Stimulated activated CD8-positive, alpha-beta memory T cell treated with anti-CD3 and anti-CD28 coated beads, Interleukin-12 subunit alpha, Interleukin-12 subunit beta, amount 100 ng/mL, for 4 hours (primary cell): ENCODE data around the gene NIBAN1.
"Not testable (repeated sequence)": the region's sequence is repeated elsewhere in the genome, so short reads cannot be mapped to it uniquely, and the experiment has no call there.

Source experiments
- DNase-seq: peaks from one replicate; pipeline ENCODE4 v3.0.0-alpha.2; 2020; ENCODE audit warnings: low read depth

Gene NIBAN1

DNA sequence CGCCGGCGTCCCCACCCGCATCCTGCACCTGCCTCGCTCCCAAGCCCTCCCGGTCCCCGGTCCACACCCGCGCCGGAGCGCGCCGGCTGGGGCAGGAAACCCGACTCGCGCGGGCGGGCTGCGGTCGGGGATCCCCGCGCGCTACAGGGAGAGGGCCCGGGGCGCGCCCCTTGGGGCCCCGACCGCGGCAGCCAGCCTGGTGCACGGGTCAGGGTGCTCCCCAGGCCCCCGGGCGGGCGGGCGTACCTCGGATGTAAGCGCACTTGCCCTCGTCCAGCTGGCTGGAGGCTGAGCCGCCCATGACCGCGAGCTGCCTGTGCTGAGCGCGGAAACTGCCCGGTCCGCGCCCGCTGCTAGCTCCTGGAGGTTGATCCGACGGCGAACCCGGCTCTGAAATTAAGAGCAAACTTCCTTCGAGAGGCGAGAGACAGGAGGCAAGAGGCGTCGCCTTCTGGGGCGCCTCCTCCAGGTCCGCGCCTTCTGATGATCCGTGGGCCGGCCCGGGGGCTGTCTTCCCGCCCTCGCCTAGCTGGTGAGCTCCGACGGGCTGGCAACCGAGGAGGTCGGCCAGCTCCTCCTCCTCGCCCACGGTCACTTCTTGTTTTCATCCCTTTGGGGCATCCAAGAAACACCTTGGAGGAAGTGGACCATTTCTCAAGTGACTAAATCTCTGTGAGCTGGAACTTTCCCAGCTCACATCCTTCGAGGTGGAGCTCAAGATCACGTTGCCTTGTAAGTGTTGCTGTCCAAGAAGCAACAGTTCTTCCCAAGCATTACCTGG, at the start of gene NIBAN1:
Gene NIBAN1, minus strand, starts transcription at position 453 of the 781 bp plus-strand sequence. Its CDS starts 152 bp downstream, at position 301.
- peak; percentile 49 for DNase-seq

DNA sequence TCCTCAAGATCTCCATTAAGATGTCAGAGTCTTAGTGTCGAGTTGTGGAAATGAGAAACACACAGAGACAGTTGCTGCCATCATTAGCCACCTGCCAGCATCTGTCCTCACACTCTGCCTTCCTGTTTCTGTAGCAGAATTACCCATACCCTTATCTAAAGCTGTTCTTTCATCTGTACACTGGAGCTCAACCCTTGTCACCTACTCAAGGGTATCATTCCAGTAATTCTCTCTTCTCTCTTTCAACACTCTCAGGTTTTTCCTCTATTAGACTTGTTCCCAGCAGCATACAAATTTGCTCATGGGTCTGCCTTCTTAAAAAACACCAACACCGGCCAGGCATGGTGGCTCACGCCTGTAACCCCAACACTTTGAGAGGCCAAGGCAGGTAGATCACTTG, 43.7 kb upstream of the NIBAN1 start:
- no peak for DNase-seq

- DNase-seq = no peak
Measured at GRCh38 chr1:185017338-185017737, 43.0 kb upstream of the NIBAN1 start.

DNA sequence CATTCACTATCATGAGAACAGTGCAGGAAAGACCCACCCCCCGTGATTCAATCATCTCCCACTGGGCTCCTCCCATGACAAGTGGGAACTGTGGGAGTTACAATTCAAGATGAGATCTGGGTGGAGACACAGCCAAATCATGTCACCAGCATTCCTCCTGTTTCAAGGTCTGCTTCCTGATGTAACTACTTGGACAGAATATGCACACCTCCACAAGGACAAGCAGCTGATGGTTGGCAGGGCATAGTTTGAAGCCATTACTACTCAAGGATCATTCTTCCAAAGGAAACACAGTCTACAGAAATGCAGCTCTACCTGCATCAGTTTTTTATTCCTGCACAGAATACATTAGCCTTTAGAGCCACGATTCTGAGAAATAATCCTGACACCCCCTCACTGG, 42.6 kb upstream of the NIBAN1 start:
- DNase-seq = no peak

GRCh38 chr1:185015631-185016030, 41.3 kb upstream of the NIBAN1 start:
- DNase-seq = no peak

- no peak for DNase-seq
Measured at GRCh38 chr1:185014941-185015340, 40.6 kb upstream of the NIBAN1 start.

- no peak for DNase-seq
Measured at GRCh38 chr1:185010361-185010760, 36.1 kb upstream of the NIBAN1 start.

GRCh38 chr1:185008838-185009237, 34.5 kb upstream of the NIBAN1 start:
- no peak for DNase-seq

DNA sequence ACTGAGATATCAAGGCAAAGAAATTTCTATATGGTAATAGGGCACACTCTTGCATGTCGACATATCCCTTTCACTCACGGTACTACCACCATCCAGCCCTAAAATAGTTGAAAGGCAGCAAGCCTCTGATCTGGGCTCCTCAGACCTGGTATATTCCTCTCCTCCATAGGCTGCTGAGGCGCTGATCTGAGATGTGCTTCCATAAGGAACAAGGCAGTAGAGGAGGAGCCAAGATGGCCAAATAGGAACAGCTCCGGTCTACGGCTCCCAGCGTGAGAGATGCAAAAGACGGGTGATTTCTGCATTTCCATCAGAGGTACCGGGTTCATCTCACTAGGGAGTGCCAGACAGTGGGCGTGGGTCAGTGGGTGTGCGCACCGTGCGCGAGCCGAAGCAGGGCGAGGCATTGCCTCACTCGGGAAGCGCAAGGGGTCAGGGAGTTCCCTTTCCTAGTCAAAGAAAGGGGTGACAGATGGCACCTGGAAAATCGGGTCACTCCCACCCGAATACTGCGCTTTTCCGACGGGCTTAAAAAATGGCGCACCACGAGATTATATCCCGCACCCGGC, 27.1 kb upstream of the NIBAN1 start:
- DNase-seq = not testable (repeated sequence)

DNA sequence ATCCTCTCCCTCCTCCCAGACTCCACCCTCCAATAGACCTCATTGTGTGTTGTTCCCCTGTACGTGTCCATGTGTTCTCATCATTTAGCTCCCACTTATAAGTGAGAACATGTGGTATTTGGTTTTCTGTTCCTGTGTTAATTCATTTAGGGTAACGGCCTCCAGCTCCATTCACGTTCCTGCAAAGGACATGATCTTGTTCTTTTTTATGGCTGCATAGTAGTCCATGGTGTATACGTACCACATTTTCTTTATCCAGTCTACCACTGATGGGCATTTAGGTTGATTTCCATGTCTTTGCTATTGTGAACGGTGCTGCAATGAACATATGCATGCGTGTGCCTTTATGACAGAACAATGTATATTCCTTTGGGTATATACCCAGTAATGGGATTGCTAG, 25.7 kb upstream of the NIBAN1 start:
- not testable (repeated sequence) for DNase-seq

DNA sequence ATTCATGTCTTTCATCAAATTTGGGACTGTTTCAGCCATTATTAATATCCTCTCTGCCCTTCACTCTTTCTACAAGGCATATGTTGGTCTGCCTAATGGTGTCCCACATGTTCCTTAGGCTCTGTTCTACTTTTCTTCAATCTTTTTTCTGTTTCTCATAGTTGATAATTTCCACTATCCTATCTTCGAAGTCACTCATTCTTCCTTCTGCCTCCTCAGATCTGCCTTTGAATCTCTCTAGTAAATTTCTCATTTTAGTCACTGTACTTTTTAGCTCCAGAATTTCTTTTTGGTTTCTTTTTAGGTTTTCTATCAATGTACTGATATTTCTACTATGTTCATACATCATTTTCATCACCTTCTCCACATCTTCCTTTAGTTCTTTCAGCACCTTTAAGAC, 20.0 kb upstream of the NIBAN1 start:
- no peak for DNase-seq

- DNase-seq = no peak
Measured at GRCh38 chr1:184992271-184992670, 18.0 kb upstream of the NIBAN1 start.

DNA sequence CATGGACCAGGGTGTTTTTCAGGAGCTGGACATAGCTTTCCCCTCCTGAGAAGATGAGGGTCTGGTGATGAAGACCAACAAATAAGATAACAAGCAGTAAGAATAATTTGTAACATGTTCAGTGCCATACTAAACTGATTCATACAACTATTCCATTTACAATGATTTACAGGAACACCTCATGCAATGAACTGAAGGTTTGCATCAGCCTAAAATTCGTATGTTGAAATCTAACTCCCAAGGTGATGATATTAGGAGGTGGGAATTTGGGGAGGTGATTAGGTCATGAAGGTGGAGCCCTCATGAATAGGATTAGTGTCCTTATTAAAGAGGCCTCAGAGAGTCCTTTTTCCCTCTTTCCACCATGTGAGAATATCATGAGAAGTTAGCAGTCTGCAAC, 15.9 kb upstream of the NIBAN1 start:
- DNase-seq = no peak

- DNase-seq = no peak
Measured at GRCh38 chr1:184988506-184988905, 14.2 kb upstream of the NIBAN1 start.

GRCh38 chr1:184987696-184988095, 13.4 kb upstream of the NIBAN1 start:
- no peak for DNase-seq

DNA sequence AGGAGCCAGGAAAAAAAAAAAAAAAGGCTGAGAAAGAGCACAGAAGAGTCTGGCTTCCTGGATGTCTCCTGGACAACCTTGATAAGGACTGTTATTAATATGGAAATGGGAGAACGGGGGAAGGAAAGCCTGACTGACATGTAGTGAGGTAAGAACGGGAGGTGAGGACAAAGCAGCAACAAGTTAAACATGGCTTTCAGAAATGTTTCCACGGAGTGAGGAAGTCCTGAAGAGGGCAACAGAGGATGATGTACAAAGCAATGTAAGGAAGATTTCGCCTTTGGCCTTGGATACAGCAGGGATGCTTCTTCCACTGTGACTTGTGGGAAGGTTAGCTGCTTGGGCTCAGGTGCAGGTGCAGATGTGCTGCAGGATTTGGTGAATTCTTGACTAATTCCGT, 11.9 kb upstream of the NIBAN1 start:
- no peak for DNase-seq

DNA sequence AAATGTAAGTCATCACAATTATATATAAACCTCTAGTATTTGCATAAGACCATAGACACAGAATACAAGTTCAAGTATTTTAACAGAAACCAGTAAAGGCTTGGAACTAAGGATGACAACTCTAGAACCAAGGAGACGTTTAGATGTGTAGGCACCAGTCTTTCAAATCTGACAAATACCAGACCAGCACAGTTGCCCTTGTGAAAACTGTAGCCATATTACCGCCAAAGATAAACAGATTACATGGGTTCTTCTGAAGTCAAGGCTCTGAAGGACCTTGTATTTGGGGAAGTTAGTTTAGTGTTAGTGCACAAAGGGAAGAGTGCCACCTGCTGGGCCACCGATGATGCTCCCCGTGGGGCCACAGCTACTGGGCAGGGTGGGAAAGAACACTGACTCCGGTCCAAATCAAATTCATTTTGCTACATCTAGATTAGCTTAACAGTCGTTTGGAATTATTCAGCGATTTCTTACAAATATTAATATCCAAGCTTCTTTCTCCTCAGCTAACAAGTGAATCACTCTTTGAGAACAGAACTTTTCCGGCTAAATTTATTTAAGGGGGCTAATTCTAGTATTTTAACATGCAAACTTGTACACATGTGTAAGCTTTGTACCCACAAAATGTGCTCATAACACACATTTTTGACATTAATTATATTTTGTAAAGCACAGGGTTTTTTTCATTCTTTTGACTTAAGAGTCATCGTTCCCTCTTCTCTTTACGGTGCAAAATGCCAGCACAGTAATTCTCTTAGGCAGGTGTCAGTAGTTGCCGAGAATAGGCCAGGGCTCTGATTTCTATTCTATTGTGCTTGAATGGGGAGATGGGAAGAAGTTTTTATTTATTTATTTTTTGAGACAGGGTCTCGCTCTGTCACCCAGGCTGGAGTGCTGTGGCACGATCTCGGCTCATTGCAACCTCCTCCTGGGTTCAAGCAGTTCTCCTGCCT, 8.0 kb upstream of the NIBAN1 start:
- peak; percentile 51 for DNase-seq

GRCh38 chr1:184980726-184981125, 6.4 kb upstream of the NIBAN1 start:
- DNase-seq = no peak

DNA sequence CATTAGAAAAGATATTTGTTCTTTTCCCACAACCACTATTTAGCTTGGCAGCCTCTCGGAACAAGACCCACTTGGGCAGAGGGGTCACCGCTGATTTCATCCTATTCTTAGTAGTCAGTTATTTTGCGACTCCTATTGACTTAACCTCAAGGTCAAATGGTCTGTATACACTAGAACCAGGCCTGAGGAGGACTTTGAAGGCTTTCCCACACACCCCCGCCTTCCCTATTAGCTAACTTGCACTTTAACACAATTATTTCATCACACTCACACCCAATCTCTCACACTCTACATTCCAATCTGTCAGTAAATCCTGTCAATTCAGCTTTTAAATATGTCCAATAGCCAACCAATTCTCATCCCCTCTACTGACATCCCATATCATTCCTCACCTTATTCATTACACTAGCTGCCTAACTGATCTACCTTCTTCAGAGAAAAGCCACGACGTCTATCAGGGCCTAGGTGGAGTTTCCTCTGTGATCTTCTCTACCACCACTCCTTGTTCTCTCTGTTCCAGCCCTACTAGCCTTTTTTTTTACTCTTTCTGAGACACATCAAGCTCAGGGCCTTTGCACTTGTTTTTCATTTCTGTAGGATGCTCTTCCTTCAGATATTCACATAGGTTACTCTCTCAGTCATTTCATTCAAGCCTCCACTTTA, 1.0 kb upstream of the NIBAN1 start:
- DNase-seq = no peak

- DNase-seq = no peak
Measured at GRCh38 chr1:184974837-184975115, 468 bp upstream of the NIBAN1 start.

DNA sequence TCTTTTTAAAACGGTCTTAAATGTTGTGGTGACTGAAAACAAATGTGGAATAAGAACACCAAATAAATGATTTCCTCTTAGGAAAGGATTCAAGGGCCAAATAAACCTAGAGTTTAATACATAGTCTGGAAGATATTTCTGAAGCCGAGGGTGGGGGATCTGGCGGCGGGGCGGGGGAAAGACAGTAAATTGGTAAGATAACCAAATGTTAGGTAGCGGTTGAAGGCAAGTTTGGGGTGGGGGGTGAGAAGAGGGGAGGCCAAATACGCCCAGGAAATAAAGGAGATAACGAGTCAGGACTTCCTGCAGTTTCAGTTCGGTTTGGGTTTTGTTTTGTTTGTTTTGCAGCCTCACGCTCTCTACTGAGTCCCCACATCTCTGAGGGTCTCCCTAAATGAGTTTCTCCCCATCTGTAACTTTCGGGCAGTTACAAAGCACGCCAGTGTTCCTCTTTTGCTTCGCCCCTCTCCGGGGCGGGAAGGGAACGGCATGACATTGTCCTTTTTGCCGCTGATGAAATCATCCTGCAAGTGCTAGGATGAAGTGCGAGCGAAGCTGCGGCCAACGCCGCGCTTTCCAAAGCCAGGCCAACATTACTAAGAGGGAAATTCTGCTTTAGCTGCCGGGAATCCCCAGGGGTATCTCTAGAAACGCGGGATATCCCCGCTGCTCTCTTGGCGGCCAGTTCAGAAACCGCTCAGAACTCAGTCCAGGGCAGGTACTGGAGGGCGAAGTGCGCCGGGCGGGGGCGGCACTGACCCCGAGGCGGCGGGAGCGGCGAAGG, 844 bp downstream of the NIBAN1 start:
- peak; percentile 39 for DNase-seq
